ENCODE results near the gene OLR1. TPM values are rescaled to one million over a fixed set of nuclear protein-coding genes. Genes with fewer than 3 reads are reported as not detected.

Gene OLR1
- total RNA-seq, 1 donor, result under 0.01 TPM

DNA sequence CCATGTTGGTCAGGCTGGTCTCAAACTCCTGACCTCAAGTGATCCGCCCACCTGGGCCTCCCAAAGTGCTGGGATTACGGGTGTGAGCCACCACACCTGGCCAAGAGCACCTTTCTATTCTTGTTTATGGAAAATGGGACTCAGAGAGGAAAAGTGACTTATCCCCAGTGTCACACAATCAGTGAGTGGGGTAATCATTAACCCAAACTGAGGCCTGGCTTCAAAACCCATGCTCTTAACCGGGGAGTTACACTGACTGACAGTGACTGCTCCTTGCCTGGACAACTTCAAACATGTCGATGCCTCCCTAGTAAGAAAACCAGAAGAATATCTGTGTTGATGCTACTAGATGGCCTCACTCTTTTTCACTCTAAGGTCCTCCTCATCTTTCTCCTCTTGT, 49.2 kb downstream of the OLR1 start:
- Histone ChIP-seq H3K4me2 (ENCODE audit: insufficient read depth, low read length) (no peak overlapping the region), H3K36me3 (ENCODE audit: insufficient read depth, low read length) (no peaks in the 10 kb centered on the region), H2AFZ (ENCODE audit: low read length) (no peak overlapping the region), H3K4me1 (ENCODE audit: insufficient read depth, low read length) (no peaks in the 10 kb centered on the region), H4K20me1 (ENCODE audit: insufficient read depth, low read length) (no peaks in the 10 kb centered on the region), H3K27ac (ENCODE audit: low read depth, low read length) (no peak overlapping the region), H3K79me2 (ENCODE audit: insufficient read depth, low read length) (no peaks in the 10 kb centered on the region), H3K4me3 (ENCODE audit: insufficient read depth, low read length) (no peak overlapping the region), H3K9me3 (ENCODE audit: low read depth, low read length) (no peaks in the 10 kb centered on the region), H3K27me3 (ENCODE audit: insufficient read depth, low read length) (no peaks in the 10 kb centered on the region)
- no peak for DNase-seq (ENCODE audit: insufficient read length, low spot score, missing footprints)
- TF ChIP-seq, protein P1, sequence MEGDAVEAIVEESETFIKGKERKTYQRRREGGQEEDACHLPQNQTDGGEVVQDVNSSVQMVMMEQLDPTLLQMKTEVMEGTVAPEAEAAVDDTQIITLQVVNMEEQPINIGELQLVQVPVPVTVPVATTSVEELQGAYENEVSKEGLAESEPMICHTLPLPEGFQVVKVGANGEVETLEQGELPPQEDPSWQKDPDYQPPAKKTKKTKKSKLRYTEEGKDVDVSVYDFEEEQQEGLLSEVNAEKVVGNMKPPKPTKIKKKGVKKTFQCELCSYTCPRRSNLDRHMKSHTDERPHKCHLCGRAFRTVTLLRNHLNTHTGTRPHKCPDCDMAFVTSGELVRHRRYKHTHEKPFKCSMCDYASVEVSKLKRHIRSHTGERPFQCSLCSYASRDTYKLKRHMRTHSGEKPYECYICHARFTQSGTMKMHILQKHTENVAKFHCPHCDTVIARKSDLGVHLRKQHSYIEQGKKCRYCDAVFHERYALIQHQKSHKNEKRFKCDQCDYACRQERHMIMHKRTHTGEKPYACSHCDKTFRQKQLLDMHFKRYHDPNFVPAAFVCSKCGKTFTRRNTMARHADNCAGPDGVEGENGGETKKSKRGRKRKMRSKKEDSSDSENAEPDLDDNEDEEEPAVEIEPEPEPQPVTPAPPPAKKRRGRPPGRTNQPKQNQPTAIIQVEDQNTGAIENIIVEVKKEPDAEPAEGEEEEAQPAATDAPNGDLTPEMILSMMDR (IDR thresholded peaks at IDR 0.05; ENCODE audit: extremely low read depth, low read depth, low read length), result no peak

DNA sequence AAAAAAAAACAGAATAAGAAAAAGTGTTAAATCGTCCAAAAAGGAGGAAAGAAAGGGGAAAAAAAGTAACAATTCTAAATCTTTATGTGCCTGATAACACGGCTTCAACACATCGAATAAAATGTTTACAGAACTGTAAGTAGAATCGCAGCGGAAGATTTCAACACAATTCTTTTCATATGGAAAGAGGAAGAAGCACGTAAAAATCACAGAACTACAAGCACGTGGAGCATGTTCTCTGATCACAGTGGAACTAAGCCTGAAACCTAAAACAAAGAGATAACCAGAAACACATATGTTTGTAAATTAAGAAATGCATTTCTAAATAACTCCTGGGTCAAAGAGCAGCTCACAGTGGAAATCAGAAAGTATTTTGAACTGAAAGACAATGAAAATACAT, 50.7 kb downstream of the OLR1 start:
- Histone ChIP-seq H3K36me3 (ENCODE audit: insufficient read depth, low read length) (no peaks in the 10 kb centered on the region), H3K27ac (ENCODE audit: low read depth, low read length) (no peak overlapping the region), H4K20me1 (ENCODE audit: insufficient read depth, low read length) (no peaks in the 10 kb centered on the region), H2AFZ (ENCODE audit: low read length) (no peak overlapping the region), H3K4me3 (ENCODE audit: insufficient read depth, low read length) (no peak overlapping the region), H3K27me3 (ENCODE audit: insufficient read depth, low read length) (no peaks in the 10 kb centered on the region), H3K4me2 (ENCODE audit: insufficient read depth, low read length) (no peak overlapping the region), H3K9me3 (ENCODE audit: low read depth, low read length) (no peaks in the 10 kb centered on the region), H3K4me1 (ENCODE audit: insufficient read depth, low read length) (no peaks in the 10 kb centered on the region), H3K79me2 (ENCODE audit: insufficient read depth, low read length) (no peaks in the 10 kb centered on the region)
- no peak for DNase-seq (ENCODE audit: insufficient read length, low spot score, missing footprints)
- TF ChIP-seq, protein P1 (IDR thresholded peaks at IDR 0.05; ENCODE audit: extremely low read depth, low read depth, low read length), result no peak

DNA sequence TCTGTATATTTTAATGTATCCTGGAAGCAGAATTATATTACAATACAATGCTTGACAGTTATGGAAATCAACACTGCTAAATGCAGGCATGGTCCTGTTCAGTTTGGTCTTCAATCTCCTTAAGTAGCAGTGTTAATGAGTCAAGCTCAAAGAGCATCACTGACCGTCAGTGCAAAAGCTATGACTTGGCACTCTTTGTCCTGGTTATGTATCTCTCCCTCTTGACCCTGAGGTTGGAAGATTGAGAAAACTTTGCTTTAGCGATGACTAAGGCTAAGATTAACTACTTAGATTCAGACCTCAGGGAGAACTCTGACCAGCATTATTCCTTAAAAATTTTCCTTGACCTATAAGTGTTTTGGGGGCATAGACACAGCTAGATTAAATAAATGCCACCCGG, 52.9 kb downstream of the OLR1 start:
- H2AFZ ChIP-seq (ENCODE audit: low read length), result no peak overlapping the region
- H3K79me2 ChIP-seq (ENCODE audit: insufficient read depth, low read length), result no peaks in the 10 kb centered on the region
- H3K9me3 ChIP-seq (ENCODE audit: low read depth, low read length), result no peaks in the 10 kb centered on the region
- TF ChIP-seq, protein P1 (IDR thresholded peaks at IDR 0.05; ENCODE audit: extremely low read depth, low read depth, low read length), result no peak
- no peak overlapping the region for H3K27ac ChIP-seq (ENCODE audit: low read depth, low read length)
- DNase-seq (ENCODE audit: insufficient read length, low spot score, missing footprints), result no peak
- H3K36me3 ChIP-seq (ENCODE audit: insufficient read depth, low read length), result no peaks in the 10 kb centered on the region
- no peak overlapping the region for H3K4me3 ChIP-seq (ENCODE audit: insufficient read depth, low read length)
- H3K4me2 ChIP-seq (ENCODE audit: insufficient read depth, low read length), result no peak overlapping the region
- no peaks in the 10 kb centered on the region for H4K20me1 ChIP-seq (ENCODE audit: insufficient read depth, low read length)
- H3K27me3 ChIP-seq (ENCODE audit: insufficient read depth, low read length), result no peaks in the 10 kb centered on the region
- H3K4me1 ChIP-seq (ENCODE audit: insufficient read depth, low read length), result no peaks in the 10 kb centered on the region

DNA sequence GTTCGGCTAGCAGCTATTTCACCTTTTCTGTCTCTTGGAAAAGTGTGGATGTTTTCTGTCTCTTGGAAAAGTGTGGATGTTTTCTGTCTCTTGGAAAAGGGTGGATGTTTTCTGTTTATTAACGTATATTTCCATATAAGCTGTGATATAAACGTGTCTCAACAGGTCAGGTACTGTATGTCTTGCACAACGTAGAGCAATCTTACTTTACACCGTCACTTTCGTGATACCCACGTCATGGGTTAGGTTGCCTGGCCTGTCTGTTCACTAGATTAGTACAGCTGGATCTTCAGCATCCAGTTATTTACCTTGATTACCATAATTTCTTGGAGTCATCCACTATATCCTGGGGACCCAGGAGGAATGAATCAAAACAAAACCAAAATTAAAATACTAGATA, 56.0 kb downstream of the OLR1 start:
- H3K36me3 ChIP-seq (ENCODE audit: insufficient read depth, low read length), result no peaks in the 10 kb centered on the region
- H3K27ac ChIP-seq (ENCODE audit: low read depth, low read length), result no peak overlapping the region
- H3K4me1 ChIP-seq (ENCODE audit: insufficient read depth, low read length), result no peaks in the 10 kb centered on the region
- no peak overlapping the region for H2AFZ ChIP-seq (ENCODE audit: low read length)
- TF ChIP-seq, protein P1 (IDR thresholded peaks at IDR 0.05; ENCODE audit: extremely low read depth, low read depth, low read length), result no peak
- DNase-seq (ENCODE audit: insufficient read length, low spot score, missing footprints), result no peak
- H3K4me2 ChIP-seq (ENCODE audit: insufficient read depth, low read length), result no peak overlapping the region
- H3K79me2 ChIP-seq (ENCODE audit: insufficient read depth, low read length), result no peaks in the 10 kb centered on the region
- H3K4me3 ChIP-seq (ENCODE audit: insufficient read depth, low read length), result no peak overlapping the region
- H3K27me3 ChIP-seq (ENCODE audit: insufficient read depth, low read length), result no peaks in the 10 kb centered on the region
- no peaks in the 10 kb centered on the region for H3K9me3 ChIP-seq (ENCODE audit: low read depth, low read length)
- H4K20me1 ChIP-seq (ENCODE audit: insufficient read depth, low read length), result no peaks in the 10 kb centered on the region
